Stimulated activated CD4-positive, alpha-beta T cell treated with anti-CD3 and anti-CD28 coated beads, Interleukin-4, amount 100 ng/mL, for 48 hours (primary cell): ENCODE measurements around the gene HEATR1.

ENCODE experiments used
- DNase-seq, 2 donors: peaks; one replicate each; pipeline ENCODE4 v3.0.0-alpha.2; 2020; ENCODE audit warnings: low read depth in 2 of 2

HEATR1 gene

GRCh38 chr1:236543065-236543669, 61.1 kb downstream of the HEATR1 start:
- no peak for DNase-seq

- DNase-seq = no peak
These were observed 62.6 kb downstream of the HEATR1 start for GRCh38 chr1:236541710-236542109.

DNA sequence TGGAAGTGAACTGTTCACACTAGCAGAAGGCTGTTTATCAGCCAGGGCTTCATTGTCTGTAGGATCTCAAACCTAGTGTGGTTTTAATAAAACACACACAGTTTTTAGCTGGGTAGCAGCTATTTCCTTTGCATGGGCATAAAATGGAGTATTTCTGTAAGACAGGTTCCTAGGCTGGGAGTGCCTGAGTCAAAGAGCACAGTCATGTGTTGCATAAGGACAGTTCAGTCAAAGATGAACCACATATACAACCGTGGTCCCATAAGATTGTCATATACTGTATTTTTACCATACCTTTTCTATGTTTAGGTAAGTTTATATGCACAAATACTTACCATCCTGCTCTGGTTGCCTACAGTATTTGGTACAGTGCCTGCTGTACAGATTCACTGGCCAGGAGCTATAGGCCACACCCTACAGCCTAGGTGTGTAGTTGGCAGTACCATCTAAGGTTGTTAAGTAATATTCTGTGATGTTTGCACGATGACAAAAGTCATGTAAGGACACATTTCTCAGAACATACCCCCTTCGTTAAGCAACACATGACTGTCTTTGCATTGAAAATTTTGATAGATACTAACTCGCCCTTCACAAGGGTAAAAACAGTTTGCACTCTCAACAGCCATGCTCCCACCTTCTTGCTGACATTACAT, 63.4 kb downstream of the HEATR1 start:
- DNase-seq = no peak

- DNase-seq = no peak
These were observed 67.8 kb downstream of the HEATR1 start for GRCh38 chr1:236536540-236536939.

DNA sequence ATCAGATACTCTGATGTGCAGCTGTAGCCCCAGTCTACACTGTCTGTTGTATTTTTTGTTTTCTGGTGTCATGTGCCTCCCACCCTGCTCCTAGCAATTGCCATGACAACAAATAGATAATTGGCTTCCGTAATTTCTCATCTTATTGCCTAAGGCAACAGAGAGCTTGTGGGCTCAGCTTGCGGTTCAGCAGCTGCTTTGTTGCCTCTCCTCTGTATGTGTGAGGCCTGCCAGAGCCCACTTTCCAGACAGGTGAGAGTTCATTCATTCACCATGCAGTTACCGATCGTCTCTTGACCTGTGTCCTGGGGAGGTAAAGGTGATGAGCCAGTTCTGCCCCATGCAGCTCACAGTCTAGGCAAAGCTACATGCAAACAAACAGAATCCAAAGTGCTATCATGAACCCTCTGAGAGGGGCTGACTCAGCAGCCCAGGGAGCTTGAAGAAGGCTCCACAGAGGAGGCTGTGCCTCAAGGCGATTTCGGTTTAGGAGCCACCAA, 68.6 kb downstream of the HEATR1 start:
- DNase-seq = no peak

- DNase-seq = no peak
These were observed 69.1 kb downstream of the HEATR1 start for GRCh38 chr1:236535190-236535589.

GRCh38 chr1:236534151-236534651, 70.1 kb downstream of the HEATR1 start:
- DNase-seq = peak; percentile 16 to 40

DNA sequence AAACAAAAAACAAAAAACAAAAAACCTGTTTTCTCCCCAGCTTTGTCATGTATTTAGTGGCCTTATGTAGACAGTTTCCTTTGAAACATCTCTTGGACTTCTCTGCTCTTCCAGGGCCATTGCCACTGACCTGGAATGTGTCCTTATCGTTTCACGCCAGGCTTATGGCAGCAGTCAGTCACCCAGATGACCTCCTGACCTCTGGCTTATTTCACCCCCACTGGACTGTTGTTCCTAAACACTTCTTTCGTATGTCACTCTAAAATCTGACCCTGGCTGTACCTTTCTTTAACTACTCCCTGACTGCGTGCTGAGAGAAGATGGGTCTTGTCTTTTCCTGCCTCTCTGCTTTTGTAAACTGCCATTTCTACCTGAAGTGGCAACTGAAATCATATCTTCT, 71.5 kb downstream of the HEATR1 start:
- no peak for DNase-seq

GRCh38 chr1:236530959-236531358, 73.4 kb downstream of the HEATR1 start:
- DNase-seq = no peak

DNA sequence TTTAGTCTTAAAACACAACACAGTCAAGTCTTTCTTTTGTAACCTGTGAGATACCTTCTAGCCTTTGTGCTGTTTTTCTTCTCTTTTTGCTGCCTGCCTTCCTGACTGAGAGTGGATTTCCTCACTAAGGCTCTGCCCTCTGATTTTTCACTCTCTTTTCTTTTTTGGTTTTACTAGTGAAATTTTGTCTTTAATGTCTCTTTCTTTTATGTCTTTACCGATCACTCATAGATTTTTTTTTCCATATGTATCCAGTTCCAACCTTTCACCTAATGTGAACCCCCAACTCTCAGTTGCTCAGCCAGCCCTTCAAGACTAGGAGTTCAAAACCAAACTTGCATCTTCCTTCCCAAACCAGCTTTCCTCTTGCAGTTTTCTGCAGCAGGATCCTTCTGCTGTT, 74.0 kb downstream of the HEATR1 start:
- DNase-seq = no peak

DNA sequence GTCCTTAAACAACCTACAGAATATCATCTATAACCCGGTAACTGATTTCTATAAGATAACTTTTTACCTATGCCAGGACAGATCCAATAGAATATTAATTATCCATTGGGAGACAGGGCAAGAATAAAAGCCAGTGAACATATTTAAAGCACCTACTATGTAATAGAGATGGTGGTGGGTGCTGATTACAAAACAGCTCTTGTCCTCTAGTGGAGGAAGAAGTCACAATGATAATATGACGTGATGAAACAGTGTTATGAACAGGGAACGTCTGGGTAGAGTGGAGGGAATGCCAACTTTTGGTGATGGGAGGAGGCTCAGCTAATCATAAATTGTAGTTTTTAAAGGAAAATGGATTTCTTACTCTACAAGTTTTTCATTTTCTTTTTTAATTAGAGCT, 78.2 kb downstream of the HEATR1 start:
- no peak for DNase-seq

- no peak for DNase-seq
These were observed 79.5 kb downstream of the HEATR1 start for GRCh38 chr1:236524895-236525184.

GRCh38 chr1:236524142-236524894, 80.0 kb downstream of the HEATR1 start:
- peak in 1 of 2 donors; percentile 40 for DNase-seq

GRCh38 chr1:236523704-236524141, 80.6 kb downstream of the HEATR1 start, which contains the start of gene LGALS8:
TSS of gene LGALS8 (plus strand) at chr1:236523982. CDS start at chr1:236526071, 2,089 bp downstream.
- peak; percentile 88 for DNase-seq

DNA sequence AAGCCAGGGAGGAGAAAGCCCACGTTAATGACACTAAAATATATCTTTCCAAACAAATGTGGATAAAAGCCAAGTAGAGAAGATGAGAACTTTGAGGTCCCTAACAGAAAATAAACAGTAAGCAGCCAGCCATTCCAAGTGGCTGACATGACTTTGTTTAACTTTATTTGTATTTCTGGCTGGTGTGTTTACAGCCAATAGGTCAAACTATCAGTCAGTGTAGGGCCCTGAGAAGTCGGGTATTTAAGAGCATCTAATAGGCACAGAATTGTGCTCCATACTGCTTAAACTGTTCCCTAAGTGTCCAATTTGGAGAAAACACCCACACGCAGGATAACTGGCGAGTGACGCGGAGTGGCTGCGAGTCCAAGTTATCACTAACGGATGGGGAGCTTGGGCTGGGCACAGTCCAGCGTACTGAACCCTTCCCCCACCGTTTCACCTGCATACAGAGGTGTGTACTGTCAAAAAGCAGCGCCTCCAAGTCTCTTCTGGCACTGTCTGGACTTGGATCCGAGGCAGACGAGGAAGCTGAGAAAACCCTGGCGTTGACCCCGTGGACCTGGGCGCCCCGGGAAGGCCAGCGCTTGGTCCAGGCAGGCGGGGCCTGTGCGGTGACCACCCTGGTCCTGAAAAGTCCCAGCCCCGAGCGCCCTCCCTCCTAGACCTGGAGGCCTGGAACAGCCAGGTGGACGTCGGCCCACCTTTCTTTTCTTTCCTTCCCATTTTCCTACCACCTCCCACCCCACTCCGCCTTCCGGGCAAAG, 81.2 kb downstream of the HEATR1 start:
- DNase-seq = no peak

- DNase-seq = no peak
These were observed 83.8 kb downstream of the HEATR1 start for GRCh38 chr1:236520445-236521005.

DNA sequence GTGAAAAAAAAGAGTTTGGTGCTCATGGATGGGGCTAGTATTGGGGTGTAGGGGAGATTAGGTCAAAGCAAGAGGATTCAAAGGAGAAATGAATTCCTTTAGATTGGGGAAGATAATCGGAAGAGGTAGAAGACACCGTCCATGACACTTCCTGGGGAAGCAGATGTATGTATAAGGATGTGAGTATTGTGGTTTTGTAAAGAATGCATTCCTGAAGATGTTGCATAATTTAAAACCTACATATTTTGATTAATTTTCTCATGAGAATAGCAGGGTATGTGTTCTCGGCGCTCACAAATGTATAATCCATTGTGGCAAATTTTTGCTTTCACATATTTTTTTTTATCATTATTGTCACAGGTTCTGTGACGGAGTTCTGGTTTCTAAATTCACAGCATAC, 86.0 kb downstream of the HEATR1 start:
- no peak for DNase-seq

GRCh38 chr1:236516929-236517704, 87.2 kb downstream of the HEATR1 start:
- no peak for DNase-seq

DNA sequence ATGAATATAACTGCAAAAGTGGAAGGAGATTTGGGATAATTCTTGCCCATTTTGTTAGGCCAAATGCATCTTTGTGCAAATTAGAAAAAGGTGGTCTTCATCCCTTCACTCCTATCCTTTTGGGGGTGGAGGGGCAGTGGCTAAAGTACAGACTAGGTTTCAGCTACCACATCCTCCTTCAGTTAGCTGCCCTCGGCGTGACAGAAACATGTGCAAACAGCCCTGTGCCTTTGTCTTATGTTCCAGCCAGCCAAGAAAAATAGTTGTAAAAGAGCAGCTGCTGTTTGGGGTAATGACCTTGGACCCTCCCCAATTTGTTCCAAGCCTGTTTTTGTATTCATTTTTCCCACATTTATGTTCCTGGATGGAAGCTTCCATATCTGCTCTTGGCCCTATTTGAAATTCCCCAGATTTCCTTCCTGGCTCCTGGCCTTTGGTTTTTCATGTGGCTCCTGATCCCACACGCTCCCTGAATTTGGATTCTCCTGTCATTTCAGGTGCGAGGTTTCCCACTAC, 88.8 kb downstream of the HEATR1 start:
- DNase-seq = no peak

- no peak for DNase-seq
These were observed 89.4 kb downstream of the HEATR1 start for GRCh38 chr1:236514703-236515442.
